ENCODE data around the gene TBC1D13.

- TF ChIP-seq POLR2A (IDR thresholded peaks at IDR 0.05): no peak
- no peak for TF ChIP-seq CTCF (IDR thresholded peaks at IDR 0.05)
Measured at GRCh38 chr9:128747241-128747640, 39.8 kb upstream of the TBC1D13 start.
